HL-60 (cell line): ENCODE results near the gene EXOC6B.

Experiments
- DNase-seq, 2 experiments: peaks; one replicate each; pipeline ENCODE4 v3.0.0-alpha.2; 2010 to 2020; ENCODE audit warnings: low read depth in 1 of 2, low spot score in 1 of 2
- H3K27ac ChIP-seq: fragments of 250-450 bp; sonication (Bioruptor Pico); replicated peaks from 2 replicates; pipeline ENCODE4 v1.5.1; 2020; ENCODE audit warnings: mild to moderate bottlenecking, moderate library complexity
- H3K27me3 ChIP-seq: fragments of 250-450 bp; sonication (Bioruptor Pico); 2 replicates; pipeline ENCODE4 v1.5.1; 2021; ENCODE audit warnings: mild to moderate bottlenecking, moderate library complexity; ENCODE audit not compliant: insufficient read depth, poor library complexity, severe bottlenecking
- H3K4me3 ChIP-seq: replicated peaks from 2 replicates; pipeline ENCODE4 v1.5.1; 2011; ENCODE audit warnings: mild to moderate bottlenecking, control low read depth, low read length; ENCODE audit not compliant: insufficient read depth
- GABPA ChIP-seq: IDR thresholded peaks from 2 replicates; pipeline ENCODE4 v1.6.1; 2012; ENCODE audit warnings: low read depth
- POLR2AphosphoS5 ChIP-seq: IDR thresholded peaks from 2 replicates; pipeline ENCODE4 v1.6.1; 2012; ENCODE audit warnings: low read depth
- SPI1 ChIP-seq: IDR thresholded peaks from 2 replicates; pipeline ENCODE4 v1.6.1; 2012; ENCODE audit warnings: low read depth, mild to moderate bottlenecking, borderline replicate concordance
- TF ChIP-seq, protein P1 (sequence below): IDR thresholded peaks from 2 replicates; pipeline ENCODE4 v1.6.1; 2012; ENCODE audit warnings: low read depth; ENCODE audit not compliant: insufficient replicate concordance
- TF ChIP-seq, protein P2 (sequence below): IDR thresholded peaks from one replicate; pipeline ENCODE4 v1.5.1; 2011; ENCODE audit warnings: low read length, control low read depth, inconsistent platforms; ENCODE audit not compliant: insufficient read depth

The EXOC6B gene

DNA sequence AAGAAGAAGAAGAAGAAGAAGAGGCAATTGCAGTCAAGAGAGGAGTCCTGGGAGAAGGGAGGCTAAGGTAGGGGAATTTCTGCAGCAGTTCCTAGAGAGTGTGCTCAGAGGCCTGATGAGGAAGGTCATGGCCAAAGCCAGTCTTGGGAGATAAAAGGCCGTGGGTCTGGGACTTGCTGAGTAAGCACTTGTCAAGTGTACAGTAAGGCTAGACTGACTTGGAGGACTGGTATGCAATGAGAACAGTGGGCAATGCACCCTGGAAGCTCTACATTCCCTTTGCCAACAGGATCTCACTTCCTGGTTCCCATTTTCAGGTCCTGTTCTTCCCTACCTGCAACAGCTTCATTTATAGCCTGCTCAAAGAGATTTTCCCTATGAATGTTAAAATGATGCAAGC, 649.6 kb downstream of the EXOC6B start:
- no peak overlapping the region for H3K27ac ChIP-seq
- TF ChIP-seq POLR2AphosphoS5 = no peak
- TF ChIP-seq, protein P1, sequence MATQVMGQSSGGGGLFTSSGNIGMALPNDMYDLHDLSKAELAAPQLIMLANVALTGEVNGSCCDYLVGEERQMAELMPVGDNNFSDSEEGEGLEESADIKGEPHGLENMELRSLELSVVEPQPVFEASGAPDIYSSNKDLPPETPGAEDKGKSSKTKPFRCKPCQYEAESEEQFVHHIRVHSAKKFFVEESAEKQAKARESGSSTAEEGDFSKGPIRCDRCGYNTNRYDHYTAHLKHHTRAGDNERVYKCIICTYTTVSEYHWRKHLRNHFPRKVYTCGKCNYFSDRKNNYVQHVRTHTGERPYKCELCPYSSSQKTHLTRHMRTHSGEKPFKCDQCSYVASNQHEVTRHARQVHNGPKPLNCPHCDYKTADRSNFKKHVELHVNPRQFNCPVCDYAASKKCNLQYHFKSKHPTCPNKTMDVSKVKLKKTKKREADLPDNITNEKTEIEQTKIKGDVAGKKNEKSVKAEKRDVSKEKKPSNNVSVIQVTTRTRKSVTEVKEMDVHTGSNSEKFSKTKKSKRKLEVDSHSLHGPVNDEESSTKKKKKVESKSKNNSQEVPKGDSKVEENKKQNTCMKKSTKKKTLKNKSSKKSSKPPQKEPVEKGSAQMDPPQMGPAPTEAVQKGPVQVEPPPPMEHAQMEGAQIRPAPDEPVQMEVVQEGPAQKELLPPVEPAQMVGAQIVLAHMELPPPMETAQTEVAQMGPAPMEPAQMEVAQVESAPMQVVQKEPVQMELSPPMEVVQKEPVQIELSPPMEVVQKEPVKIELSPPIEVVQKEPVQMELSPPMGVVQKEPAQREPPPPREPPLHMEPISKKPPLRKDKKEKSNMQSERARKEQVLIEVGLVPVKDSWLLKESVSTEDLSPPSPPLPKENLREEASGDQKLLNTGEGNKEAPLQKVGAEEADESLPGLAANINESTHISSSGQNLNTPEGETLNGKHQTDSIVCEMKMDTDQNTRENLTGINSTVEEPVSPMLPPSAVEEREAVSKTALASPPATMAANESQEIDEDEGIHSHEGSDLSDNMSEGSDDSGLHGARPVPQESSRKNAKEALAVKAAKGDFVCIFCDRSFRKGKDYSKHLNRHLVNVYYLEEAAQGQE = no peak
- TF ChIP-seq GABPA = no peak
- TF ChIP-seq SPI1 = no peak
- TF ChIP-seq, protein P2, sequence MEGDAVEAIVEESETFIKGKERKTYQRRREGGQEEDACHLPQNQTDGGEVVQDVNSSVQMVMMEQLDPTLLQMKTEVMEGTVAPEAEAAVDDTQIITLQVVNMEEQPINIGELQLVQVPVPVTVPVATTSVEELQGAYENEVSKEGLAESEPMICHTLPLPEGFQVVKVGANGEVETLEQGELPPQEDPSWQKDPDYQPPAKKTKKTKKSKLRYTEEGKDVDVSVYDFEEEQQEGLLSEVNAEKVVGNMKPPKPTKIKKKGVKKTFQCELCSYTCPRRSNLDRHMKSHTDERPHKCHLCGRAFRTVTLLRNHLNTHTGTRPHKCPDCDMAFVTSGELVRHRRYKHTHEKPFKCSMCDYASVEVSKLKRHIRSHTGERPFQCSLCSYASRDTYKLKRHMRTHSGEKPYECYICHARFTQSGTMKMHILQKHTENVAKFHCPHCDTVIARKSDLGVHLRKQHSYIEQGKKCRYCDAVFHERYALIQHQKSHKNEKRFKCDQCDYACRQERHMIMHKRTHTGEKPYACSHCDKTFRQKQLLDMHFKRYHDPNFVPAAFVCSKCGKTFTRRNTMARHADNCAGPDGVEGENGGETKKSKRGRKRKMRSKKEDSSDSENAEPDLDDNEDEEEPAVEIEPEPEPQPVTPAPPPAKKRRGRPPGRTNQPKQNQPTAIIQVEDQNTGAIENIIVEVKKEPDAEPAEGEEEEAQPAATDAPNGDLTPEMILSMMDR = no peak
- H3K4me3 ChIP-seq = no peak overlapping the region
- H3K27me3 ChIP-seq = no peaks in the 10 kb centered on the region
- DNase-seq = no peak

DNA sequence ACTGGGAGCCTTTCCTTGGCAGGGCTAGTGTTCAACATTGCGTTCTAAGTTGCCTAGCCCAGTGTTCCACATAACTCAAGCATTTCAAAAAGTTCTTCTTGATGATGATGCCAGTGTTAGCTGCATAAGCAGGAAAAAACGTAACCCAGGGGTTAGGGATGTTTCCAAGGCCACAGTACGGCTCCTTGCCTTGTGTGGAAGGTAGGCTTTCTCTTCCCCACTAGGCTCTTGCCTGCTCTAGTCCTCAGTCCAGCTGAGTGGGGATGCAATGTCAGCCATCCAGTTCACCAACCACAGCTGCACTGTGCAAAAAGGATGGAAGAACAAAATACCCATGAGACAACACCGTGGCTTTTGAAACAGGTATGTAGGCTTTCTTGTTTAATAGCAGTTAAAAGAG, 650.2 kb downstream of the EXOC6B start:
- H3K4me3 ChIP-seq = no peak overlapping the region
- TF ChIP-seq, protein P2 = no peak
- TF ChIP-seq POLR2AphosphoS5 (no peak), SPI1 (no peak), GABPA (no peak)
- TF ChIP-seq, protein P1 = no peak
- no peak for DNase-seq
- H3K27ac ChIP-seq = no peak overlapping the region
- H3K27me3 ChIP-seq = no peaks in the 10 kb centered on the region

DNA sequence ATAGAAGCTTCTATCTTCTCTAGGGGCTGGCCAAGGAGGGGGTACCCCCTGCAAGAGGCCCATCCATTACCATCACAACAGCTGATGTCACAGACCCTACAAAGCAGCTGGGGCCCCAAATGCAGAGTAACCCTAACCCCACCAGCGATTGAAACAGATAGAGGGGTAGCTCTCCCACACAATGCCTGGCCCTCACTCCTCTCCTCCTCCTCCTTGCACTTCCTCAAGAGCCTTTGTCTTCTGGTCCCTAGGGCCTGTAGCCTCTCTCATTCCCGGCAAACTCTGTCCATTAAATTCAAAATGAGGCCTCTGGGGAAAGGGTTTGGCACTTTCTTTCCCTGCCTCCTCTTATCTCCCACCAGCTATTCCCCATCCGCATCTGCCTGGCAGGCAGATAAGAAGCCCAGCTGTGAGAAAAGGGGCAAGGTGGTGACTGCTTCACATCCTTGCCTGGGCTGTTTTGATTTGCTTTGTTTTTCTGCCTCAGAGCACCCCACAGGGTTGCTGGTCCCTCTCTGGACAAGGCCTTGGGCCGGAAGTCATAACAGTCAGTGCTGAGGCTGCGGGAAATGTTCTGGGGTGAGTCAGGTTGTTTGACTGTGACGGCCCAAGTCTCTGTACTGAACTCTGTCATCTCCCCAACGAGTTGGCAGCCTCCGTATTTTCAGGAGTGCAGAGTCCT, 652.1 kb downstream of the EXOC6B start:
- no peak for DNase-seq
- TF ChIP-seq SPI1 (no peak), GABPA (no peak), POLR2AphosphoS5 (no peak)
- TF ChIP-seq, protein P2 = no peak
- TF ChIP-seq, protein P1 = no peak
- no peak overlapping the region for H3K27ac ChIP-seq
- H3K4me3 ChIP-seq = no peak overlapping the region
- H3K27me3 ChIP-seq = no peaks in the 10 kb centered on the region
